Measurements from ENCODE around the gene CFAP45. TPM values are rescaled to one million over a fixed set of nuclear protein-coding genes. Genes with fewer than 3 reads are reported as not detected.

The CFAP45 gene
- polyA plus RNA-seq, 2 of the 4 experiments (the other 2 are of a cell fraction), result 0.67 to 0.89 TPM

DNA sequence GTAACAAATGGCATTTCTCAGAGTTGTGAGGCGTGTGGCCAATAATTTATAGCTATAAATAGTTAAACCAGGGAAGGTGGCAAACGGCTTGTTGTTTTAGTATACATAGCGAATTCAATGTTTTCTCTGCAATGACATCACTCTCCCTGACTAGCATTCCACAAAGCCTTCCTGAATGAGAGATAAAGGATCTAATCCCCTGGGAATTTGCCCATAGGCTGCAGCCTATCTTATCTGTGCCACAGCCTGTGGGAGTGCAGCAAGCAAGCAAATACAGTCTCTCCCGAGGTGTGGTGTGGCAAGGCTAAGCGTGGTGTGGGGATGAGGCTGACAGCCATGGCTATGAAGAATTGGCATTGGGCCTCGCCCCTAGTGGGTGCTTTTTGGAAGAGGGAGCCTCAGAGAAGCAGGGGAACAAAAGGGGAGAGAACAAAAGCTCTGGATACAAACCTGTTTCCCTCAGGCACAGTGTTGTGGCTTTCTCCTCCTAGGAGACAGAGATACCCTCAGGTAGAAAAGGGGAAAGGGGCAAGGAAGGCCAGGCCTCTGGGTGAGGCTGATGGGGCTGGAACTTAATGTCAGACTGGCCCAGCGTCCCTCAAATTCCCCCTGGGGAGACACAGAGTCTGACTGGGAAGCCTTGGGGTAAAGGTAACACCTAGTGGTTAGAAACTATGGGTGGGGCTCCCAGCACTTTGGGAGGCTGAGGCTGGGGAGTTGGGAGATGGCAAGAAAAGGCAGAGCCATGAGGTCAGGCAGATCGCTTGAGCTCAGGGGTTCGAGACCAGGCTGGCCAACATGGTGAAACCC is 16.5 kb upstream of the CFAP45 start (continued):
- no peak for TF ChIP-seq RARB (CRISPR knock-in tag; IDR thresholded peaks at IDR 0.05)
- TF ChIP-seq MAFK (IDR thresholded peaks at IDR 0.05; ENCODE audit: partially characterized antibody), result peak; percentile 1
- TF ChIP-seq FOXS1 (CRISPR knock-in tag; IDR thresholded peaks at IDR 0.05), result peak; percentile 71; the same call in 1 of the 2 replicates
- TF ChIP-seq JUNB (IDR thresholded peaks at IDR 0.05), result peak; percentile 82
- no peak for TF ChIP-seq HEYL (CRISPR knock-in tag; IDR thresholded peaks at IDR 0.05)
- no peak; the same call in 1 of the 2 replicates for TF ChIP-seq HOXA7 (CRISPR knock-in tag; IDR thresholded peaks at IDR 0.05)
- no peak for TF ChIP-seq NFE2L2 (conservative IDR thresholded peaks at IDR 0.05; ENCODE audit: low read length)
- TF ChIP-seq, protein P1, sequence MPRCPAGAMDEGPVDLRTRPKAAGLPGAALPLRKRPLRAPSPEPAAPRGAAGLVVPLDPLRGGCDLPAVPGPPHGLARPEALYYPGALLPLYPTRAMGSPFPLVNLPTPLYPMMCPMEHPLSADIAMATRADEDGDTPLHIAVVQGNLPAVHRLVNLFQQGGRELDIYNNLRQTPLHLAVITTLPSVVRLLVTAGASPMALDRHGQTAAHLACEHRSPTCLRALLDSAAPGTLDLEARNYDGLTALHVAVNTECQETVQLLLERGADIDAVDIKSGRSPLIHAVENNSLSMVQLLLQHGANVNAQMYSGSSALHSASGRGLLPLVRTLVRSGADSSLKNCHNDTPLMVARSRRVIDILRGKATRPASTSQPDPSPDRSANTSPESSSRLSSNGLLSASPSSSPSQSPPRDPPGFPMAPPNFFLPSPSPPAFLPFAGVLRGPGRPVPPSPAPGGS (IDR thresholded peaks at IDR 0.05), result peak; percentile 69; the same call in 1 of the 3 replicates
- TF ChIP-seq, protein P2, sequence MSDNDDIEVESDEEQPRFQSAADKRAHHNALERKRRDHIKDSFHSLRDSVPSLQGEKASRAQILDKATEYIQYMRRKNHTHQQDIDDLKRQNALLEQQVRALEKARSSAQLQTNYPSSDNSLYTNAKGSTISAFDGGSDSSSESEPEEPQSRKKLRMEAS (IDR thresholded peaks at IDR 0.05), result peak; percentile 91
- peak; percentile 60; the same call in 1 of the 2 replicates for TF ChIP-seq HOXB5 (CRISPR knock-in tag; IDR thresholded peaks at IDR 0.05)
- TF ChIP-seq POLR2A (IDR thresholded peaks at IDR 0.05; ENCODE audit: low read length), result no peak
- no peak; a peak in 1 of 5 replicates for TF ChIP-seq RAD21 (conservative IDR thresholded peaks at IDR 0.05 in 1 of 2, IDR thresholded peaks at IDR 0.05 in 1 of 2)
- TF ChIP-seq KDM1A (IDR thresholded peaks at IDR 0.05; ENCODE audit: low read depth), result no peak
- TF ChIP-seq POLR2AphosphoS2 (conservative IDR thresholded peaks at IDR 0.05; ENCODE audit: low read length), result peak; percentile 94
- peak; percentile 75 for TF ChIP-seq FOSL2 (IDR thresholded peaks at IDR 0.05)
- peak; percentile 89 for TF ChIP-seq FOSL2 (CRISPR knock-in tag; IDR thresholded peaks at IDR 0.05)
- TF ChIP-seq CBX8 (IDR thresholded peaks at IDR 0.05), result no peak
- no peak for TF ChIP-seq MAZ (IDR thresholded peaks at IDR 0.05; ENCODE audit: borderline replicate concordance, low read depth, low read length)

DNA sequence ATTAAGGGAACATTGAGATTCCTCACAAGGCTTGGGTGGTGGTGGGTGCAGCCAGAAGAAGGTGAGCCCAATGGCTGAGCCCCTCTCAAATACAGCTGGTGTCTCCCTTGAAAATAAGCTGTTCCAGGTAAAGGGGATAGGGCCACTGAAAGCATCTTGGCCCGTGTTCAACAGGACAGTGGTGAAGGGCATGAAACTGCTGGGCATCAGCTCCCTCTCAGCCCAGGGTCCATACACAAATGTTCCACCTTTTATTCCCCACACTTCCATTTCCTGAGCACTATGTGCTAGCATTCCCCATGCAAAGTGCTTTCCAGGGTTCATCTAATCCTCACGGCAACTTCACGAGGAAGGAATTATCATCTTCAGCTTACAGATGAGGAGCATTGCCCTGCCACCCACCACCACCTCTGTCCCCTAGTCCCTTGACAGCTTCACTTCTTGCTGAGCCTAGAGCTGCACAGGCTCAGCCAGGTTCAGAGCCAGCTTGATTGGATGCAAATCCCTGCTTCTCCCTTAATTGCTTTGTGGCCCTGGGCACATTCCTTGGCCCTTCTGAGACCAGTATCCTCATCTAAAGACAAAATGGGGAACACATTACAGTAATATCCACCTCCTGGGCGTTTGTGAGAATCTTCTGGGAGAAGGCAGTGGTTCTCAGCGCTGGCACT is 15.7 kb upstream of the CFAP45 start:
- no peak overlapping the region for H3K4me3 ChIP-seq
- FAIRE-seq (no peak), ATAC-seq (peak; percentile 9 to 17), DNase-seq (ENCODE audit: low read depth in 1 of 2, low spot score in 1 of 2) (no peak)
- H3K4me2 ChIP-seq, result peak overlapping the region; percentile 66
- WGBS (ENCODE audit: missing lambda C conversion rate), result 24% methylated on average over 5 of the region's 5 CpGs
- no peaks in the 10 kb centered on the region for H3K9me3 ChIP-seq
- peaks cover 92% of the 10 kb centered on the region for H3K4me1 ChIP-seq
- ChIA-PET POLR2A (interaction anchor here (0.6 to 2.0 kb wide), 2 partner anchors 9 to 740 kb away, joined by 8 to 17 read pairs; partner anchors contain the start of gene TAGLN2), CTCF (interaction anchor here (0.7 to 2.5 kb wide), 7 partner anchors 9 to 756 kb away, joined by 3 to 15 read pairs (median 4); partner anchors contain the start of gene TAGLN2)
- TF ChIP-seq FOSB (CRISPR knock-in tag; IDR thresholded peaks at IDR 0.05) (peak; percentile 16; the same call in 1 of the 2 replicates), RAD21 (conservative IDR thresholded peaks at IDR 0.05 in 1 of 2, IDR thresholded peaks at IDR 0.05 in 1 of 2) (0 out of 5 replicates have a peak, but pooled peaks of 1 of the 2 experiments have one; percentile 7), RFX5 (IDR thresholded peaks at IDR 0.05) (no peak)
- H3K27ac ChIP-seq, result peak overlapping the region; percentile 63 to 80

DNA sequence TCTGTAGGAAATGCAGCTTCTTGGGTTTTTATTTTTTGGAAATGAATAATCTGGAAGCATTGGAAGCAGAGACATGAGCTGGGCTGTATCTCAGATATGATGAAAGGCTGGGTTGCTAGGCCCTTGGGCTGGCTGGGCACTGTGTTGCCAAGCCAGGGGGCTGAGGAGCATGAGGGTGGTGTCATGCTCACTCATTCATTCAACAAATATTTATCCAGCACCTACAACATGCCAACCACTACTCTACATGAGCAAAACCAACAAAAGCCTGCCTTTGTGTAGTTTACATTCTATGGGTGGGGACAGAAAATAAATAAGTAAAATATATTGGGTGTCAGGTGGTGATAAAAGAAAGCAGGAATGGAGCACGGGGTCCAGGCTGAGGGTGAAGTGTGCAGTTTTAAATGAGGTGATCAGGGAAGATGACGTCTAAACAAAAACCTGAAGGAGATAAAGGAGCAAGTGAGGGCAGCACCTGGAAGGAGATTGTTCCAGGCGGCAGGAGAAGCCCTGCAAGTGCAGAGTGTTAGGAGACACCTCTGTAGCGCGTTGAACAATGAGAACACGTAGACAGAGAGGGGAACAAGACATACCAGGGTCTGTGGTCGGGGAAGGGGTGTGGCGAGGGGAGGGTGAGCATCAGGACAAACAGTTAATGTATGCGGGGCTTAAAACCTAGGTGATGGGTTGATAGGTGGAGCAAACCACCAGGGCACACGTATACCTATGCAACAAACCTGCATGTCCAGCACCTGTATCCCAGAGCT is 14.5 kb upstream of the CFAP45 start:
- ChIA-PET CTCF (interaction anchor here (0.6 to 1.6 kb wide), 7 partner anchors 10 to 116 kb away, joined by 3 to 9 read pairs (median 4); partner anchors contain the start of gene TAGLN2), POLR2A (interaction anchor here (1.7 kb wide), 1 partner anchor 9 kb away, joined by 5 read pairs; no protein-coding TSS in a partner anchor)
- DNase-seq (ENCODE audit: low read depth in 1 of 2, low spot score in 1 of 2) (peak in 1 of 2 experiments; percentile 74), ATAC-seq (peak in 1 of 2 experiments; percentile 12; a peak in 2 of 6 replicates), FAIRE-seq (no peak)
- 62% methylated on average over 10 of the region's 10 CpGs for WGBS (ENCODE audit: missing lambda C conversion rate)
- Histone ChIP-seq H3K4me2 (peak overlapping the region; percentile 66), H3K27ac (peak overlapping the region; percentile 26 to 80; a peak in 5 of 6 replicates), H3K4me3 (no peak overlapping the region), H3K9me3 (no peaks in the 10 kb centered on the region), H3K4me1 (peaks cover 89% of the 10 kb centered on the region)
- TF ChIP-seq ZFP36 (IDR thresholded peaks at IDR 0.05; ENCODE audit: borderline replicate concordance, partially characterized antibody), result peak; percentile 46
- no peak for TF ChIP-seq NR3C1 (IDR thresholded peaks at IDR 0.05)
- no peak for TF ChIP-seq HOXB5 (CRISPR knock-in tag; IDR thresholded peaks at IDR 0.05)
- peak; percentile 83 for TF ChIP-seq GATA3 (IDR thresholded peaks at IDR 0.05; ENCODE audit: borderline replicate concordance)
- TF ChIP-seq JUNB (IDR thresholded peaks at IDR 0.05), result peak; percentile 36; the same call in 1 of the 2 replicates
- peak; percentile 46 to 54; a peak in 2 of 5 replicates for TF ChIP-seq EP300 (IDR thresholded peaks at IDR 0.05)
- TF ChIP-seq, protein P2 (IDR thresholded peaks at IDR 0.05), result peak; percentile 45; the same call in 1 of the 2 replicates
- 0 out of 4 replicates have a peak, but pooled peaks of 1 of the 2 experiments have one; percentile 26 for TF ChIP-seq CEBPB (IDR thresholded peaks at IDR 0.05)
- TF ChIP-seq ZNF302 (CRISPR knock-in tag; IDR thresholded peaks at IDR 0.05), result no peak
- TF ChIP-seq FOSL2 (IDR thresholded peaks at IDR 0.05), result no peak
- TF ChIP-seq FOSL2 (CRISPR knock-in tag; IDR thresholded peaks at IDR 0.05), result peak; percentile 68
- TF ChIP-seq, protein P3, sequence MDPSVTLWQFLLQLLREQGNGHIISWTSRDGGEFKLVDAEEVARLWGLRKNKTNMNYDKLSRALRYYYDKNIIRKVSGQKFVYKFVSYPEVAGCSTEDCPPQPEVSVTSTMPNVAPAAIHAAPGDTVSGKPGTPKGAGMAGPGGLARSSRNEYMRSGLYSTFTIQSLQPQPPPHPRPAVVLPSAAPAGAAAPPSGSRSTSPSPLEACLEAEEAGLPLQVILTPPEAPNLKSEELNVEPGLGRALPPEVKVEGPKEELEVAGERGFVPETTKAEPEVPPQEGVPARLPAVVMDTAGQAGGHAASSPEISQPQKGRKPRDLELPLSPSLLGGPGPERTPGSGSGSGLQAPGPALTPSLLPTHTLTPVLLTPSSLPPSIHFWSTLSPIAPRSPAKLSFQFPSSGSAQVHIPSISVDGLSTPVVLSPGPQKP (IDR thresholded peaks at IDR 0.05; ENCODE audit: low read depth, low read length), result no peak
- TF ChIP-seq POLR2AphosphoS2 (conservative IDR thresholded peaks at IDR 0.05; ENCODE audit: low read length), result peak; percentile 44; the same call in 1 of the 2 replicates
- TF ChIP-seq JUN (IDR thresholded peaks at IDR 0.05), result 0 out of 5 replicates have a peak, but pooled peaks of 1 of the 2 experiments have one; percentile 53
